Testis (tissue), 3 donors: Measurements from ENCODE around the gene SNORC. TPM values are rescaled to one million over a fixed set of nuclear protein-coding genes. Genes with fewer than 3 reads are reported as not detected.
"Not testable (repeated sequence)": the region's sequence is repeated elsewhere in the genome, so short reads cannot be mapped to it uniquely, and the experiment has no call there.

Experiments used
- DNase-seq: peaks from one replicate; pipeline ENCODE4 v3.0.0-alpha.2; 2019
- H3K27ac ChIP-seq, 2 donors: fragments of 200-600 bp; sonication (generic); one replicate each; pipeline ENCODE4 v1.5.1; 2019
- H3K27me3 ChIP-seq: fragments of 200-600 bp; sonication (generic); one replicate; pipeline ENCODE4 v1.5.1; 2019
- H3K36me3 ChIP-seq: fragments of 200-600 bp; sonication (generic); one replicate; pipeline ENCODE4 v1.5.1; 2017; ENCODE audit warnings: low read depth; ENCODE audit errors: missing control alignments
- H3K4me1 ChIP-seq: fragments of 200-600 bp; sonication (generic); one replicate; pipeline ENCODE4 v1.5.1; 2019
- H3K4me3 ChIP-seq, 2 donors: fragments of 200-600 bp; sonication (generic); one replicate each; pipeline ENCODE4 v1.5.1; 2017 to 2019
- H3K9me3 ChIP-seq: fragments of 200-600 bp; sonication (generic); one replicate; pipeline ENCODE4 v1.5.1; 2017
- POLR2A ChIP-seq: fragments of 450-650 bp; IDR thresholded peaks from one replicate; pipeline ENCODE4 v1.6.1; 2017; ENCODE audit warnings: antibody characterized with exemption, mild to moderate bottlenecking, moderate library complexity
- WGBS, 2 donors: methylation state at CpG; one replicate each; pipeline ENCODE4 v1.1.5; 2018; 5-methylcytosine and 5-hydroxymethylcytosine counted together
- intact Hi-C: fragments of 100-400 bp; cut with DNase I; formaldehyde crosslinking; loops from one replicate; pipeline ENCODE4 v1.15.1; 2023; ENCODE audit warnings: low total_unique reads
- polyA plus RNA-seq: library from polyadenylated mRNA; stranded (reverse); fragments of 350-450 nt; fragmentation: Illumina TruSeq; extraction: RNeasy Lipid Tissue Mini Kit (QIAGEN cat#74804); gene quantifications from one replicate; pipeline ENCODE4 v1.2.3, GENCODE V29; 2014; ENCODE audit warnings: low read depth, low replicate concordance; ENCODE audit not compliant: insufficient read depth
- total RNA-seq, 2 donors: library from RNA; depleted of rRNA; stranded (reverse); fragments of >200 nt; gene quantifications; one replicate each; pipeline ENCODE4 v1.2.3, GENCODE V29; 2016
- TF ChIP-seq, protein P1 (sequence below), 3 experiments: fragments of 450-650 bp in 2 of 3; fragments of 200-600 bp in 1 of 3; sonication (generic) in 1 of 3; IDR thresholded peaks; one replicate each; pipeline ENCODE4 v1.5.1; 2016 to 2019; ENCODE audit warnings: antibody characterized with exemption in 3 of 3, mild to moderate bottlenecking in 2 of 3, moderate library complexity in 1 of 3

SNORC gene
- total and polyA plus RNA-seq, 3 donors from 2014 or later = 7.3 to 15.9 (median 14.5) TPM

DNA sequence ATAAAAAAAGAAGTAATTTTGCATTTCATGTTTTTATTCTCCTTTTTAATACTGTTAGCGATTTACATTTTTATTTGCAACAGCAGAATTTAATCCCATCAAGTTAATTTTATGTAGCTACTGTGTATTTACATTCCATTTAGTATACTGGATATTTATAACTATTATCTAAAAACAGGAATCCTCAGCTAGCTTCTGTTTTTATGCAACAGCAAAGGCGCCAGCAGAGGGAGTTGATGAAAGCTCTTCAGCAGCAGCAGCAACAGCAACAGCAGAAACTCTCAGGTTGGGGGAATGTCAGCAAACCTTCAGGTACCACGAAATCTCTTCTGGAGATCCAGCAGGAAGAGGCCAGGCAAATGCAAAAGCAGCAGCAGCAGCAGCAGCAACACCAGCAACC, 26.2 kb upstream of the SNORC start:
- no peaks in the 10 kb centered on the region for H3K9me3 ChIP-seq
- no peak overlapping the region for H3K27ac ChIP-seq
- H3K27me3 ChIP-seq = no peaks in the 10 kb centered on the region
- H3K4me3 ChIP-seq = no peak overlapping the region
- DNase-seq = peak; percentile 72
- H3K36me3 ChIP-seq = no peaks in the 10 kb centered on the region
- no peak for TF ChIP-seq POLR2A
- TF ChIP-seq, protein P1, sequence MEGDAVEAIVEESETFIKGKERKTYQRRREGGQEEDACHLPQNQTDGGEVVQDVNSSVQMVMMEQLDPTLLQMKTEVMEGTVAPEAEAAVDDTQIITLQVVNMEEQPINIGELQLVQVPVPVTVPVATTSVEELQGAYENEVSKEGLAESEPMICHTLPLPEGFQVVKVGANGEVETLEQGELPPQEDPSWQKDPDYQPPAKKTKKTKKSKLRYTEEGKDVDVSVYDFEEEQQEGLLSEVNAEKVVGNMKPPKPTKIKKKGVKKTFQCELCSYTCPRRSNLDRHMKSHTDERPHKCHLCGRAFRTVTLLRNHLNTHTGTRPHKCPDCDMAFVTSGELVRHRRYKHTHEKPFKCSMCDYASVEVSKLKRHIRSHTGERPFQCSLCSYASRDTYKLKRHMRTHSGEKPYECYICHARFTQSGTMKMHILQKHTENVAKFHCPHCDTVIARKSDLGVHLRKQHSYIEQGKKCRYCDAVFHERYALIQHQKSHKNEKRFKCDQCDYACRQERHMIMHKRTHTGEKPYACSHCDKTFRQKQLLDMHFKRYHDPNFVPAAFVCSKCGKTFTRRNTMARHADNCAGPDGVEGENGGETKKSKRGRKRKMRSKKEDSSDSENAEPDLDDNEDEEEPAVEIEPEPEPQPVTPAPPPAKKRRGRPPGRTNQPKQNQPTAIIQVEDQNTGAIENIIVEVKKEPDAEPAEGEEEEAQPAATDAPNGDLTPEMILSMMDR (IDR thresholded peaks at IDR 0.05) = no peak
- intact Hi-C loops = no loop called here
- no peaks in the 10 kb centered on the region for H3K4me1 ChIP-seq
- WGBS, 2 donors = 73 to 81% methylated on average over 3 of the region's 3 CpGs

DNA sequence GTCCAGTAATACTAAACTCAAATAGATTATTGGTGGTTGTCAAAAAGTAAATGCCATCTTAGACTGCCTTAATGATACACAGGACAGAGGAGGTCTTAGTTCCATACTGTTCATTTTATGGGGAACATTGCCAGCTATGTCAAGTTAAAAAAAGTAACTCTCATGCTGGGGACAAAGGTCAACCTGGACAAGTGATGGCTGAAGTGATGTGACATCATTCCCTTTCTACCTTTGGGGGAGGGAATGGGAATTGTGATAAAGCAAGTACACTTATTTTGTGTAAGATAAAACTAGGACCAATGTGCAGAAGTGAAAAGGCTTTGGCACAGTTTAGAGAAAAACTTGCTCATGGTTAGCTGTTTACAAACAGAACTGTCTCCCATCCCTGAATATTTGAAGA, 24.0 kb upstream of the SNORC start:
- no peak for DNase-seq
- peaks cover 8% of the 10 kb centered on the region for H3K4me1 ChIP-seq
- no peak overlapping the region for H3K27ac ChIP-seq
- intact Hi-C loops = no loop called here
- H3K9me3 ChIP-seq = no peaks in the 10 kb centered on the region
- no peaks in the 10 kb centered on the region for H3K27me3 ChIP-seq
- no peaks in the 10 kb centered on the region for H3K36me3 ChIP-seq
- TF ChIP-seq POLR2A = no peak
- TF ChIP-seq, protein P1 (IDR thresholded peaks at IDR 0.05) = no peak
- no peak overlapping the region for H3K4me3 ChIP-seq

DNA sequence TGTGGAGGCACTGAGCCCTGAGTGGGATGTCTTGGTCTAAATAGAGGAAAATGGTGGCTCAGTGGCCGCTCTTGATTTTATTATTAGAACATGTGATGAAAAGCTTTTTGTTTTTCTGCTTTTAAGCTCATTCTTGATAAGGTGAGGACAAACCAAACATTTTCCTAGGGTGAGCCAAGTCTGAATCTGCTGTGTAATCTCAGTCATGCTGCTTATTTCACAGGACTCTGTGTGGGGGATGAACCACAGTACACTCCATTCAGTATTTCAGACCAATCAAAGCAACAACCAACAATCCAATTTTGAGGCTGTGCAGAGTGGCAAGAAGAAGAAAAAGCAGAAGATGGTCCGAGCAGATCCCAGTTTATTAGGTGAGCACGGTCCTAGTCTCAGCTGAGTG, 20.0 kb upstream of the SNORC start:
- intact Hi-C loops = loop anchor here (5.0 kb wide), 1 partner anchor 402 kb away; the partner anchor contains the start of gene ATG16L1

GRCh38 chr2:232852081-232852480, 18.0 kb upstream of the SNORC start:
- H3K4me3 ChIP-seq, H3K36me3 ChIP-seq, DNase-seq, H3K27ac ChIP-seq, H3K9me3 ChIP-seq, H3K27me3 ChIP-seq: not testable (repeated sequence)
- intact Hi-C loops = loop anchor here (5.0 kb wide), 1 partner anchor 400 kb away; the partner anchor contains the start of gene ATG16L1
- peaks cover 21% of the 10 kb centered on the region for H3K4me1 ChIP-seq
- 91 to 94% methylated on average over 10 to 11 of the region's 11 CpGs for WGBS, 2 donors

More for the DNA sequence above, 20.0 kb upstream of the SNORC start:
- H3K27ac ChIP-seq = peak overlapping the region; percentile 67 to 75
- peak; percentile 53 for DNase-seq
- no peaks in the 10 kb centered on the region for H3K36me3 ChIP-seq
- TF ChIP-seq, protein P1 (IDR thresholded peaks at IDR 0.05) = no peak
- no peak for TF ChIP-seq POLR2A
- H3K9me3 ChIP-seq = no peaks in the 10 kb centered on the region
- WGBS, 2 donors = 63 to 65% methylated on average over 3 of the region's 3 CpGs
- H3K4me1 ChIP-seq = peaks cover 21% of the 10 kb centered on the region
- no peaks in the 10 kb centered on the region for H3K27me3 ChIP-seq
- H3K4me3 ChIP-seq = no peak overlapping the region

- Histone ChIP-seq H3K4me1 (peaks cover 21% of the 10 kb centered on the region), H3K4me3 (no peak overlapping the region), H3K36me3 (no peaks in the 10 kb centered on the region), H3K27ac (no peak overlapping the region), H3K27me3 (no peaks in the 10 kb centered on the region), H3K9me3 (no peaks in the 10 kb centered on the region)
- no peak for TF ChIP-seq POLR2A
- TF ChIP-seq, protein P1 (IDR thresholded peaks at IDR 0.05) = no peak
- 48 to 60% methylated on average over 2 of the region's 2 CpGs for whole genome bisulfite sequencing, 2 donors
- DNase-seq = no peak
- intact Hi-C loops = loop anchor here (5.0 kb wide), 1 partner anchor 400 kb away; the partner anchor contains the start of gene ATG16L1
Observed at GRCh38 chr2:232852676-232853075, 17.4 kb upstream of the SNORC start.
